ENCODE data around the gene HTR1E.
"Not testable (repeated sequence)": the region's sequence is repeated elsewhere in the genome, so short reads cannot be mapped to it uniquely, and the experiment has no call there.

DNA sequence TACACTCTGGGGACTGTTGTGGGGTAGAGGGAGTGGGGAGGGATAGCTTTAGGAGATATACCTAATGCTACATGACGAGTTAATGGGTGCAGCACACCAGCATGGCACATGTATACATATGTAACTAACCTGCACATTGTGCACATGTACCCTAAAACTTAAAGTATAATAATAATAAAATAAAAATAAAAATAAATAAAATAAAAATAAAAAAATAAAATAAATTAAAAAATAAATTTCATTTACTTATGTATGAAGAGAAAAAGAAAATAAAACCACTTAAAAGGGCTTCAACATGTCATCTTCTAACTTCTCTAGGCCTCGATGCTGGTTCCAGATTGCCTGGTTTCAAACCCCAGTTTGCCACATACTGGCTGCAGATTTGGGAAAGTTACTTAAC, 10.2 kb upstream of the HTR1E start:
- not testable (repeated sequence) for TF ChIP-seq MXI1 (IDR thresholded peaks at IDR 0.05; ENCODE audit: low read depth, low read length); POLR2A (IDR thresholded peaks at IDR 0.05; ENCODE audit: low read depth, low read length); BHLHE40 (IDR thresholded peaks at IDR 0.05; ENCODE audit: borderline replicate concordance in 1 of 2, low read depth in 2 of 2, low read length in 1 of 2); GABPA (IDR thresholded peaks at IDR 0.05; ENCODE audit: low read depth); EZH2 (IDR thresholded peaks at IDR 0.05; ENCODE audit: borderline replicate concordance, control insufficient read depth, low read depth, low read length)
- TF ChIP-seq, protein P1, sequence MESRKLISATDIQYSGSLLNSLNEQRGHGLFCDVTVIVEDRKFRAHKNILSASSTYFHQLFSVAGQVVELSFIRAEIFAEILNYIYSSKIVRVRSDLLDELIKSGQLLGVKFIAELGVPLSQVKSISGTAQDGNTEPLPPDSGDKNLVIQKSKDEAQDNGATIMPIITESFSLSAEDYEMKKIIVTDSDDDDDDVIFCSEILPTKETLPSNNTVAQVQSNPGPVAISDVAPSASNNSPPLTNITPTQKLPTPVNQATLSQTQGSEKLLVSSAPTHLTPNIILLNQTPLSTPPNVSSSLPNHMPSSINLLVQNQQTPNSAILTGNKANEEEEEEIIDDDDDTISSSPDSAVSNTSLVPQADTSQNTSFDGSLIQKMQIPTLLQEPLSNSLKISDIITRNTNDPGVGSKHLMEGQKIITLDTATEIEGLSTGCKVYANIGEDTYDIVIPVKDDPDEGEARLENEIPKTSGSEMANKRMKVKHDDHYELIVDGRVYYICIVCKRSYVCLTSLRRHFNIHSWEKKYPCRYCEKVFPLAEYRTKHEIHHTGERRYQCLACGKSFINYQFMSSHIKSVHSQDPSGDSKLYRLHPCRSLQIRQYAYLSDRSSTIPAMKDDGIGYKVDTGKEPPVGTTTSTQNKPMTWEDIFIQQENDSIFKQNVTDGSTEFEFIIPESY (IDR thresholded peaks at IDR 0.05) = not testable (repeated sequence)
- TF ChIP-seq, protein P2, sequence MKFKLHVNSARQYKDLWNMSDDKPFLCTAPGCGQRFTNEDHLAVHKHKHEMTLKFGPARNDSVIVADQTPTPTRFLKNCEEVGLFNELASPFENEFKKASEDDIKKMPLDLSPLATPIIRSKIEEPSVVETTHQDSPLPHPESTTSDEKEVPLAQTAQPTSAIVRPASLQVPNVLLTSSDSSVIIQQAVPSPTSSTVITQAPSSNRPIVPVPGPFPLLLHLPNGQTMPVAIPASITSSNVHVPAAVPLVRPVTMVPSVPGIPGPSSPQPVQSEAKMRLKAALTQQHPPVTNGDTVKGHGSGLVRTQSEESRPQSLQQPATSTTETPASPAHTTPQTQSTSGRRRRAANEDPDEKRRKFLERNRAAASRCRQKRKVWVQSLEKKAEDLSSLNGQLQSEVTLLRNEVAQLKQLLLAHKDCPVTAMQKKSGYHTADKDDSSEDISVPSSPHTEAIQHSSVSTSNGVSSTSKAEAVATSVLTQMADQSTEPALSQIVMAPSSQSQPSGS (IDR thresholded peaks at IDR 0.05; ENCODE audit: low read length) = not testable (repeated sequence)

All from GM12878 (cell line).